ENCODE results near the gene PCDHGA10.
A peak's percentile ranks its signal among the peaks of the same experiment; 100 is the strongest.
"Not testable (repeated sequence)": the region's sequence is repeated elsewhere in the genome, so short reads cannot be mapped to it uniquely, and the experiment has no call there.

PCDHGA10 gene

DNA sequence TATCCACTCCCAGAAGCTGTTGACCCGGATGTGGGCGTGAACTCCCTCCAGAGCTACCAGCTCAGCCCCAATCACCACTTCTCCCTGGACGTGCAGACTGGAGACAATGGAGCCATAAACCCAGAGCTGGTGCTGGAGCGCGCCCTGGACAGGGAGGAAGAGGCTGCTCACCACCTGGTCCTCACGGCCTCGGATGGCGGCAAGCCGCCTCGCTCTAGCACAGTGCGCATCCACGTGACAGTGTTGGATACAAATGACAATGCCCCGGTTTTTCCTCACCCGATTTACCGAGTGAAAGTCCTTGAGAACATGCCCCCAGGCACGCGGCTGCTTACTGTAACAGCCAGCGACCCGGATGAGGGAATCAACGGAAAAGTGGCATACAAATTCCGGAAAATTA, 19.5 kb upstream of the PCDHGA10 start:
- no peak for DNase-seq

- DNase-seq: not testable (repeated sequence)
Observed at GRCh38 chr5:141394401-141395187, 18.2 kb upstream of the PCDHGA10 start.

- DNase-seq: peak; percentile 34
Observed at GRCh38 chr5:141397756-141398551, 14.8 kb upstream of the PCDHGA10 start, which contains the start of gene PCDHGB5. TSS of gene PCDHGB5 (plus strand) at chr5:141397947. CDS start at chr5:141398128, 181 bp downstream.

DNA sequence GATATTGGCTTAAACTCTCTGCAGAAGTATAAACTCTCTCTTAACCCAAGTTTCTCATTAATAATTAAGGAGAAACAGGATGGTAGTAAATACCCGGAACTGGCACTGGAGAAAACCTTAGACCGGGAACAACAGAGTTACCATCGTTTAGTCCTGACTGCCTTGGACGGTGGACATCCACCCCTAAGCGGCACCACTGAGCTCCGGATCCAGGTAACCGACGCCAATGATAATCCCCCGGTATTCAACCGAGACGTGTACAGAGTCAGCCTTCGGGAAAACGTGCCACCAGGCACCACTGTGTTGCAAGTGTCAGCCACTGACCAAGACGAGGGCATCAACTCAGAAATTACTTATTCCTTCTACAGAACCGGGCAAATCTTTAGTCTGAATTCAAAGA, 14.2 kb upstream of the PCDHGA10 start:
- no peak for DNase-seq

DNA sequence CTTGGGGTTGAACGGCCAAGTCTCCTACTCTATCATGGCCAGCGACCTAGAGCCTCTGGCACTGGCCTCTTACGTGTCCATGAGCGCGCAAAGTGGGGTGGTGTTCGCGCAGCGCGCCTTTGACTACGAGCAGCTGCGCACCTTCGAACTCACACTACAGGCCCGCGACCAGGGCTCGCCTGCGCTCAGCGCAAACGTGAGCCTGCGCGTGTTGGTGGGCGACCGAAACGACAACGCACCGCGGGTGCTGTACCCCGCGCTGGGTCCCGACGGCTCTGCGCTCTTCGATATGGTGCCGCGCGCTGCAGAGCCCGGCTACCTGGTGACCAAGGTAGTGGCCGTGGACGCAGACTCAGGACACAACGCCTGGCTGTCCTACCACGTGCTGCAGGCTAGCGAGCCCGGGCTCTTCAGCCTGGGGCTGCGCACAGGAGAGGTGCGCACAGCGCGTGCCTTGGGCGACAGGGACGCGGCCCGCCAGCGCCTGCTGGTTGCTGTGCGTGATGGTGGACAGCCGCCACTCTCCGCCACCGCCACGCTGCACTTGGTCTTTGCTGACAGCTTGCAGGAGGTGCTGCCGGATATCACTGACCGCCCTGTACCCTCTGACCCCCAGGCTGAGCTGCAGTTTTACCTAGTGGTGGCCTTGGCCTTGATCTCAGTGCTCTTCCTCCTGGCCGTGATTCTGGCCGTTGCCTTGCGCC, 13.1 kb upstream of the PCDHGA10 start:
- DNase-seq: no peak

GRCh38 chr5:141402553-141403243, 10.1 kb upstream of the PCDHGA10 start, which contains the start of gene PCDHGA9:
TSS of gene PCDHGA9 (plus strand) at chr5:141402778. CDS start at chr5:141402953, 175 bp downstream.
- DNase-seq: peak; percentile 59

DNA sequence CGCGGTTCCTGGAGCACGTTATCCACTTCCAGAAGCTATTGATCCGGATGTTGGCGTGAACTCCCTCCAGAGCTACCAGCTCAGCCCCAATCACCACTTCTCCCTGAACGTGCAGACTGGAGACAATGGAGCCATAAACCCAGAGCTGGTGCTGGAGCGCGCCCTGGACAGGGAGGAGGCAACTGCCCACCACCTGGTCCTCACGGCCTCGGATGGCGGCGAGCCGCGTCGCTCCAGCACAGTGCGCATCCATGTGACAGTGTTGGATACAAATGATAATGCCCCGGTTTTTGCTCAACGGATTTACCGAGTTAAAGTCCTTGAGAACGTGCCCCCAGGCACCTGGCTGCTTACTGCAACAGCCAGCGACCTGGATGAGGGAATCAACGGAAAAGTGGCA, 9.4 kb upstream of the PCDHGA10 start:
- DNase-seq: no peak

- peak; percentile 56 for DNase-seq
Observed at GRCh38 chr5:141407790-141408505, 4.8 kb upstream of the PCDHGA10 start, which contains the start of gene PCDHGB6. TSS of gene PCDHGB6 (plus strand) at chr5:141408021. CDS start at chr5:141408203, 182 bp downstream.

- no peak for DNase-seq
Observed at GRCh38 chr5:141409598-141410306, 3.0 kb upstream of the PCDHGA10 start.

- no peak for DNase-seq
Observed at GRCh38 chr5:141411575-141411974, 1.2 kb upstream of the PCDHGA10 start.

DNA sequence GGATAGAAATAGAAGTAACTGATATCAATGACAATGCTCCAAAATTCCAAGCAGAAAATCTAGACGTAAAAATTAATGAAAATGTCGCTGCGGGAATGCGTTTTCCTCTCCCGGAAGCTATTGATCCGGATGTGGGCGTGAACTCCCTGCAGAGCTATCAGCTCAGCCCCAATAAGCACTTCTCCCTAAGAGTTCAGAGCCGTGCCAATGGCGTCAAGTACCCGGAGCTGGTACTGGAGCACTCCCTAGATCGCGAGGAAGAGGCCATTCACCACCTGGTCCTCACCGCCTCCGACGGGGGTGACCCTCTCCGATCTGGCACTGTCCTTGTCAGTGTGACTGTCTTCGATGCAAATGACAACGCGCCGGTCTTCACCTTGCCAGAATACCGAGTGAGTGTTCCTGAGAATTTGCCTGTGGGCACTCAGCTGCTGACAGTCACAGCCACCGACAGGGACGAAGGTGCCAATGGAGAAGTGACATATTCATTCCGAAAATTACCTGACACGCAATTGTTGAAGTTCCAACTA, 818 bp downstream of the PCDHGA10 start:
- no peak for DNase-seq

GRCh38 chr5:141414548-141415274, 1.9 kb downstream of the PCDHGA10 start:
- DNase-seq: not testable (repeated sequence)

DNA sequence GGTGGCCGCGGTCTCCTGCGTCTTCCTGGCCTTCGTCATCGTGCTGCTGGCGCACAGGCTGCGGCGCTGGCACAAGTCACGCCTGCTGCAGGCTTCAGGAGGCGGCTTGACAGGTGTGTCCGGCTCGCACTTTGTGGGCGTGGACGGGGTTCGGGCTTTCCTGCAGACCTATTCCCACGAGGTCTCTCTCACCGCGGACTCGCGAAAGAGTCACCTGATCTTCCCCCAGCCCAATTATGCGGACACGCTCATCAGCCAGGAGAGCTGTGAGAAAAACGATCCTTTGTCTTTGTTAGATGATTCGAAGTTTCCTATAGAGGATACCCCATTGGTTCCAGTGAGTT, 2.5 kb downstream of the PCDHGA10 start:
- not testable (repeated sequence) for DNase-seq

DNA sequence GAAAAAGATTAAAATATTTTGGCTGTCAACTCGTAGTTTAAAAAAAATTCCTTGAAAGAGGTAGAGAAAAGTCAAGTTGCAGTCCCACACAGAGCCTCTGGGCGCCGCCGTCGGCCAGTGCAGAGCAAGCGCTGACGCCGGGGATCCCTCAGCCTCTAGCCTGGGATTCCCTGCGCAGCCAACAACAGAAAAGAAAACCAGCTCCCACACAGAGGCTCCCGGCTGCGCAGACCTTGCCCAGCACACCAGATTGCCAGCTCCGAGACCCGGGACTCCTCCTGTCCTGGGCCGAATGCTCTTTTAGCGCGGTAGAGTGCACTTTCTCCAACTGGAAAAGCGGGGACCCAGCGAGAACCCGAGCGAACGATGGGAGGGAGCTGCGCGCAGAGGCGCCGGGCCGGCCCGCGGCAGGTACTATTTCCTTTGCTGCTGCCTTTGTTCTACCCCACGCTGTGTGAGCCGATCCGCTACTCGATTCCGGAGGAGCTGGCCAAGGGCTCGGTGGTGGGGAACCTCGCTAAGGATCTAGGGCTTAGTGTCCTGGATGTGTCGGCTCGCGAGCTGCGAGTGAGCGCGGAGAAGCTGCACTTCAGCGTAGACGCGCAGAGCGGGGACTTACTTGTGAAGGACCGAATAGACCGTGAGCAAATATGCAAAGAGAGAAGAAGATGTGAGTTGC, 4.8 kb downstream of the PCDHGA10 start, which contains the start of gene PCDHGB7:
Gene PCDHGB7 (plus strand): TSS at position 184 of the 679 bp plus-strand sequence. CDS start 183 bp downstream, at position 367.
- peak; percentile 73 for DNase-seq

GRCh38 chr5:141419074-141419880, 6.5 kb downstream of the PCDHGA10 start:
- DNase-seq: no peak

DNA sequence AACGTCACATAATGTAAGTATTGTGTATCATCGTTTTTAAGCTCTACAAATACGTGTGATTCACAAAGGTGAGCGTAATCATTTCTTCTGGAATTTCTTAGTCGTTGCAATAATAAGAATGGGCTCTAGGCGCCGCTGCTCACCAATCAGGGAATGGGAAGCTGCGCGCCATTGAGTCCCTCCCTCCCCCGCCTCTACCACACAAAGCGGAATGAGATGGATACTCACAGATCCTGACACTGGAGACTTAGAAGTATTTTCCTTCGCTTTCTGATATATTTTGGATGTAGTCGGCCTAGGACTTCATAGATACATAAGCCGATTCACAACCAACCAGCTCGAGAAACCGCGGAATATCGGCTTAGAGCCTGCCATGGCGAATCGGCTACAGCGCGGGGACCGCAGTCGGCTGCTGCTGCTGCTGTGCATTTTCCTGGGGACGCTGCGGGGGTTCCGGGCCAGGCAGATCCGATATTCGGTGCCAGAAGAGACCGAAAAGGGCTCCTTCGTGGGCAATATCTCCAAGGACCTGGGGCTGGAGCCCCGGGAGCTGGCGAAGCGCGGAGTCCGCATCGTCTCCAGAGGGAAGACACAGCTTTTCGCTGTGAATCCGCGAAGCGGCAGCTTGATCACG, 8.2 kb downstream of the PCDHGA10 start, which contains the start of gene PCDHGA11:
Gene PCDHGA11 (plus strand): TSS at position 197 of the 634 bp plus-strand sequence. CDS start 177 bp downstream, at position 374.
- DNase-seq: peak; percentile 65

DNA sequence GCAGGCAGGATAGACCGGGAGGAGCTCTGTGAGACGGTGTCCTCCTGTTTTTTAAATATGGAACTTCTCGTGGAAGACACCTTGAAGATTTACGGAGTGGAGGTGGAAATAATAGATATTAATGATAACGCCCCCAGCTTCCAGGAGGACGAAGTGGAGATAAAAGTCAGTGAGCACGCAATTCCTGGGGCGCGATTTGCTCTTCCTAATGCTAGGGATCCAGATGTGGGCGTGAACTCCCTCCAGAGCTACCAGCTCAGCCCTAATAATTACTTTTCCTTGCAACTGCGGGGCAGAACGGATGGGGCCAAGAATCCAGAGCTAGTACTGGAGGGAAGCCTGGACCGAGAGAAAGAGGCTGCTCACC, 8.7 kb downstream of the PCDHGA10 start:
- peak; percentile 27 for DNase-seq

Data from eye (tissue), 1 donor.